Natural killer cell (primary cell): ENCODE measurements around the gene TTC27. TPM values are rescaled to one million over a fixed set of nuclear protein-coding genes. Genes with fewer than 3 reads are reported as not detected.

Experiments used
- ATAC-seq, 3 donors: fragments of 150-1000 bp in 2 of 3; fragments of 200-7000 bp in 1 of 3; cut with Tn5 transposase; 1 replicate in 1 of 3; 2 replicates in 2 of 3; pipeline ENCODE4 v1.10.0; 2021; ENCODE audit warnings: mild to moderate bottlenecking in 2 of 3, moderate library complexity in 2 of 3
- DNase-seq, 2 donors: peaks; one replicate each; pipeline versions ENCODE4 v3.0.0 to v3.0.0-alpha.2; 2013 to 2021; ENCODE audit warnings: mixed read lengths in 1 of 2
- H3K27ac ChIP-seq: one replicate; pipeline ENCODE4 v1.5.1; 2013; ENCODE audit warnings: mild to moderate bottlenecking, low read length
- H3K27me3 ChIP-seq: one replicate; pipeline ENCODE4 v1.6.1; 2013; ENCODE audit warnings: low read length; ENCODE audit not compliant: control insufficient read depth, insufficient read depth
- H3K36me3 ChIP-seq: one replicate; pipeline ENCODE4 v1.6.1; 2013; ENCODE audit warnings: low read length; ENCODE audit not compliant: control insufficient read depth, insufficient read depth
- H3K4me1 ChIP-seq: one replicate; pipeline ENCODE4 v1.6.1; 2013; ENCODE audit warnings: low read length; ENCODE audit not compliant: control insufficient read depth, insufficient read depth
- H3K4me3 ChIP-seq: one replicate; pipeline ENCODE4 v1.5.1; 2013; ENCODE audit warnings: low read length
- H3K9me3 ChIP-seq: one replicate; pipeline ENCODE4 v1.6.1; 2013; ENCODE audit warnings: low read length; ENCODE audit not compliant: control insufficient read depth, insufficient read depth
- H3K27ac Mint-ChIP-seq, 2 donors: one replicate each; pipeline ENCODE4 v1.8.0; 2022; ENCODE audit warnings: mild to moderate bottlenecking in 2 of 2, mixed read lengths in 2 of 2, moderate library complexity in 1 of 2
- H3K27me3 Mint-ChIP-seq, 2 donors: one replicate each; pipeline ENCODE4 v1.8.0; 2022; ENCODE audit warnings: low read depth in 2 of 2, mixed read lengths in 2 of 2
- H3K36me3 Mint-ChIP-seq: one replicate; pipeline ENCODE4 v1.8.0; 2022; ENCODE audit warnings: mixed read lengths
- H3K4me1 Mint-ChIP-seq, 2 donors: one replicate each; pipeline ENCODE4 v1.8.0; 2022; ENCODE audit warnings: mixed read lengths in 2 of 2
- H3K4me3 Mint-ChIP-seq: one replicate; pipeline ENCODE4 v1.8.0; 2022; ENCODE audit warnings: mild to moderate bottlenecking, moderate library complexity, mixed read lengths
- H3K9me3 Mint-ChIP-seq, 2 donors: one replicate each; pipeline ENCODE4 v1.8.0; 2022; ENCODE audit warnings: mixed read lengths in 2 of 2
- CTCF ChIP-seq: fragments of 200-600 bp; IDR thresholded peaks from one replicate; pipeline ENCODE4 v1.8.0; 2022; ENCODE audit warnings: antibody characterized with exemption
- WGBS: methylation state at CpG from one replicate; pipeline ENCODE4 v1.1.7; 2013; ENCODE audit warnings: missing lambda C conversion rate; ENCODE audit not compliant: insufficient coverage; 5-methylcytosine and 5-hydroxymethylcytosine counted together
- intact Hi-C: fragments of 100-400 bp; cut with micrococcal nuclease; formaldehyde crosslinking; loops from one replicate; pipeline ENCODE4 v1.14.2; 2022
- total RNA-seq, 4 donors: library from RNA; stranded (reverse); fragments of 120-200 nt in 1 of 4; gene quantifications; one replicate each; pipeline versions ENCODE4 v1.2.3 to v1.2.4, GENCODE V29; 2013 to 2022

Gene TTC27
- total RNA-seq, 3 donors from 2014 or later (not counting 1 experiment from before 2014, with no cell fraction given) = 13.7 to 14.6 (median 14.1) TPM

GRCh38 chr2:32783469-32783868 is 155.6 kb downstream of the TTC27 start:
- Histone ChIP-seq H3K9me3 (peaks cover 3% of the 10 kb centered on the region), H3K27ac (no peak overlapping the region), H3K27me3 (no peaks in the 10 kb centered on the region), H3K4me3 (no peak overlapping the region), H3K36me3 (peaks cover 17% of the 10 kb centered on the region), H3K4me1 (no peaks in the 10 kb centered on the region)
- no peak for TF ChIP-seq CTCF
- intact Hi-C loops = no loop called here
- ATAC-seq = no peak
- no peak for DNase-seq
- Mint-ChIP-seq H3K36me3 (peaks cover 24% of the 10 kb centered on the region), H3K4me1 (no peaks in the 10 kb centered on the region), H3K27me3 (no peaks in the 10 kb centered on the region), H3K9me3 (peaks cover 2 to 7% of the 10 kb centered on the region in 2 donors), H3K27ac (no peak overlapping the region), H3K4me3 (no peak overlapping the region)
- 100% methylated on average over 2 of the region's 2 CpGs for WGBS

GRCh38 chr2:32783933-32784332 is 156.1 kb downstream of the TTC27 start:
- peaks cover 24% of the 10 kb centered on the region for H3K36me3 Mint-ChIP-seq
- H3K9me3 Mint-ChIP-seq = peaks cover 2 to 7% of the 10 kb centered on the region in 2 donors
- 98% methylated on average over 3 of the region's 4 CpGs for WGBS
- Histone ChIP-seq H3K4me3 (no peak overlapping the region), H3K4me1 (no peaks in the 10 kb centered on the region), H3K9me3 (peaks cover 3% of the 10 kb centered on the region), H3K27ac (no peak overlapping the region), H3K36me3 (peaks cover 17% of the 10 kb centered on the region), H3K27me3 (no peaks in the 10 kb centered on the region)
- H3K27ac Mint-ChIP-seq = no peak overlapping the region
- no peak for DNase-seq
- TF ChIP-seq CTCF = no peak
- no peak for ATAC-seq
- no peaks in the 10 kb centered on the region for H3K4me1 Mint-ChIP-seq
- no peak overlapping the region for H3K4me3 Mint-ChIP-seq
- intact Hi-C loops = no loop called here
- no peaks in the 10 kb centered on the region for H3K27me3 Mint-ChIP-seq

GRCh38 chr2:32787207-32787606 is 159.4 kb downstream of the TTC27 start:
- no peaks in the 10 kb centered on the region for H3K27me3 ChIP-seq
- Mint-ChIP-seq H3K27me3 (no peaks in the 10 kb centered on the region), H3K4me1 (no peaks in the 10 kb centered on the region), H3K9me3 (no peaks in the 10 kb centered on the region), H3K36me3 (peaks cover 8% of the 10 kb centered on the region), H3K4me3 (no peak overlapping the region), H3K27ac (no peak overlapping the region)
- ATAC-seq (no peak), DNase-seq (no peak)
- no peak for TF ChIP-seq CTCF
- no peak overlapping the region for H3K27ac ChIP-seq
- H3K36me3 ChIP-seq = peaks cover 13% of the 10 kb centered on the region
- H3K4me1 ChIP-seq = no peaks in the 10 kb centered on the region
- H3K9me3 ChIP-seq = no peaks in the 10 kb centered on the region
- H3K4me3 ChIP-seq = no peak overlapping the region
- intact Hi-C loops = no loop called here

- peaks cover 13% of the 10 kb centered on the region for H3K36me3 Mint-ChIP-seq
Observed at GRCh38 chr2:32788114-32788513, 160.3 kb downstream of the TTC27 start.

More at GRCh38 chr2:32788114-32788513, 160.3 kb downstream of the TTC27 start:
- no peak for TF ChIP-seq CTCF
- Histone ChIP-seq H3K9me3 (no peaks in the 10 kb centered on the region), H3K36me3 (peaks cover 10% of the 10 kb centered on the region), H3K27me3 (no peaks in the 10 kb centered on the region), H3K4me1 (no peaks in the 10 kb centered on the region), H3K27ac (no peak overlapping the region), H3K4me3 (no peak overlapping the region)
- ATAC-seq (no peak), DNase-seq (no peak)
- Mint-ChIP-seq H3K4me1 (no peaks in the 10 kb centered on the region), H3K9me3 (no peaks in the 10 kb centered on the region), H3K27ac (peak overlapping the region in 1 of 2 donors; percentile 41), H3K27me3 (no peaks in the 10 kb centered on the region), H3K4me3 (no peak overlapping the region)
- WGBS = 83% methylated on average over 1 of the region's 1 CpG
- intact Hi-C loops = no loop called here
